Skeletal muscle satellite cell (primary cell): ENCODE results near the gene IFT43.

ENCODE experiments used
- H3K27me3 ChIP-seq: 2 replicates; pipeline ENCODE4 v1.7.0; 2013; ENCODE audit warnings: low read length; ENCODE audit not compliant: control insufficient read depth, insufficient read depth
- H3K36me3 ChIP-seq: 2 replicates; pipeline ENCODE4 v1.7.0; 2013; ENCODE audit warnings: mild to moderate bottlenecking, control low read depth, low read length; ENCODE audit not compliant: insufficient read depth
- H3K4me1 ChIP-seq: 2 replicates; pipeline ENCODE4 v1.7.0; 2013; ENCODE audit warnings: low read length; ENCODE audit not compliant: control insufficient read depth, insufficient read depth
- H3K4me2 ChIP-seq: 2 replicates; pipeline ENCODE4 v1.7.0; 2013; ENCODE audit warnings: mild to moderate bottlenecking, low read length
- H3K4me3 ChIP-seq: 2 replicates; pipeline ENCODE4 v1.7.0; 2013; ENCODE audit warnings: low read length
- H3K9ac ChIP-seq: 2 replicates; pipeline ENCODE4 v1.7.0; 2013; ENCODE audit warnings: mild to moderate bottlenecking, low read depth, low read length, moderate library complexity
- H3K9me3 ChIP-seq: replicated peaks from 2 replicates; pipeline ENCODE4 v1.7.0; 2013; ENCODE audit warnings: mild to moderate bottlenecking, control low read depth, low read length

Gene IFT43

DNA sequence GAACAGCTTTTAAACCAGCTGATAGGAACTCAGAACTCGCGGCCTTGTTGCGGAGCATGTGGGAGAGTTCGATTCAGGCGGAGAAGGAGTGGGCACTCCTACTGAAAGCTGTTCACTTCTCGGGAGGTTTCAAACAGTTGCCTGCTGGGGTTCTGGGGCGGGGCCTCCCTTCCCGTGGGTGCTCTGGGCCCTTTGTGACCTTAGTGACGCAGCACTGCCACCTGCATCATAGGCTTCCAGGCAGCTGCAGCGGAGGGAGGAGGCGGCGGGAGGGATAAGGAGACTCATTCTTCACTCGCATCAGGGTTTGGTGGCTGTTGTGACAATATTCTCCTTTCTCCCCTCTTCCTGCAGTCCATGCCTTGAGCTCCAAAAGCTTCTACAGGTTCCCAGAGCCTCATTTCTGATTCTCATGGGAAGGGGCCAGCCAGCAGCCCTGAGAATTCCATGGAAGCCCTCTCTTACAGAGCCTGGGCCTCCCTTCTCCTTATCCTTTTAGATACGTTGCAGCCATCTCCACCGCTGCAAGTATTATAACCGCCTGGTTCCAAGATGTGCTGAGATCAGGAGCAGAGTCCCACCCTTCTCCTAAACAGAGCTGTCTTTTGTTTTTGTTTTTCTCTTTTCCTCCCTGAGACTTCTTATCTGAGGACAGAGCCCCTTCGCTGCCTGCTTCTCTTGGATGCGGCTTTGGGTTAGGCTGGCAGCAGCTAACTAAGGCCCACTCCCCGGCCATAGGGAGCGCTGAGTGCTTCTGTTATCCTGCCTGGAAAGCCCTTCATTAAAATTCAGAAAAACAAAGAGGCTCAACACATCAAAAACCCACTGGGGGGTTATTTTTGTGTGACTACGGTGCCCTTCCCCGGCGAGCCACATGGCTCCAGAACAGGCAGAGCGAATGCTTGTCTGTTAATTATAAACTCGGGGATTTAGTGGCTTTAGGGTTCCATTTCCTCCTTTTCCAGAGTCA, 98.5 kb downstream of the IFT43 start:
- peaks cover 22% of the 10 kb centered on the region for H3K27me3 ChIP-seq
- H3K4me1 ChIP-seq: no peaks in the 10 kb centered on the region
- no peaks in the 10 kb centered on the region for H3K9me3 ChIP-seq
- no peak overlapping the region for H3K4me2 ChIP-seq
- H3K4me3 ChIP-seq: no peak overlapping the region
- no peak overlapping the region for H3K9ac ChIP-seq
- no peaks in the 10 kb centered on the region for H3K36me3 ChIP-seq

DNA sequence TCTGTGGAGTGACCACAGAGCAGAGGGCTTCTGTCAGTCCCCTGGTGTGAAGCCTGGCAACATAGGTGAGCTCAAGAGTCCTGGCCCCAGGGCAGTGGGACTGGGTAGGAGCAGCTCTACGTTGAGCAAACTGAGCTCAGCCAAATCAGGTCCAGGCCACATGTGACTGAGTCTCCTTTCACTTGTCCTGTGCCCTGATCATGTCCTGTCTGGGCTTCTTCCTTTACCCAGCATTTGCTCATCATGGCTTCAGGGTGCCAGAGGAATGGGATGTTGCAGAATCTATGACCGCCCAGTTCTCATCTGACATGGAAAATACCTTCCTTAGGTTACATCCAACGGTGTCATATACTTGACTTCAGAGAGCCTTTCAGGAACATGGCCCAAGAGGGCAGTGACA, 99.8 kb downstream of the IFT43 start:
- H3K27me3 ChIP-seq: peaks cover 34% of the 10 kb centered on the region
- no peak overlapping the region for H3K9ac ChIP-seq
- H3K36me3 ChIP-seq: no peaks in the 10 kb centered on the region
- H3K4me1 ChIP-seq: no peaks in the 10 kb centered on the region
- H3K4me3 ChIP-seq: no peak overlapping the region
- no peak overlapping the region for H3K4me2 ChIP-seq
- no peaks in the 10 kb centered on the region for H3K9me3 ChIP-seq

DNA sequence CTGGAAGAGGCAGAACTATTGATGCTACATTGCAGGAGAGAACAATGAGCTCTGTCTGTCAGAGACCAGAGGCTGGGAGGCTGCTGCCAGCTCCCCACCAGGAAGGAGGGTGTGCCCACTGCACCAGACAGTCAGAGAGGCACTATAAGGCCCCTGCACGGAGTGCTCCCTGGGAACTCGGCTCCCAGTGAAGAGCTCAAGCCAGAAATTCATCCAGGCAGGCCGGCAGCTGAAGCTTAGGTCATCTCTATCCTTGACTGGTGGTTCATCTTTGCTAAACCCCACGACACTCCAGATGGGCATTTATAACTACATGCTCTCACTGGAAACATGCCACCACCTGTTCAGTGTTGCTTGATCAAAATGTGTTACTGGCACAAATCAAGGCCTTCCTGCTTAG, 101.1 kb downstream of the IFT43 start:
- peaks cover 39% of the 10 kb centered on the region for H3K27me3 ChIP-seq
- no peaks in the 10 kb centered on the region for H3K4me1 ChIP-seq
- H3K4me3 ChIP-seq: no peak overlapping the region
- no peaks in the 10 kb centered on the region for H3K9me3 ChIP-seq
- H3K4me2 ChIP-seq: no peak overlapping the region
- H3K9ac ChIP-seq: no peak overlapping the region
- no peaks in the 10 kb centered on the region for H3K36me3 ChIP-seq

DNA sequence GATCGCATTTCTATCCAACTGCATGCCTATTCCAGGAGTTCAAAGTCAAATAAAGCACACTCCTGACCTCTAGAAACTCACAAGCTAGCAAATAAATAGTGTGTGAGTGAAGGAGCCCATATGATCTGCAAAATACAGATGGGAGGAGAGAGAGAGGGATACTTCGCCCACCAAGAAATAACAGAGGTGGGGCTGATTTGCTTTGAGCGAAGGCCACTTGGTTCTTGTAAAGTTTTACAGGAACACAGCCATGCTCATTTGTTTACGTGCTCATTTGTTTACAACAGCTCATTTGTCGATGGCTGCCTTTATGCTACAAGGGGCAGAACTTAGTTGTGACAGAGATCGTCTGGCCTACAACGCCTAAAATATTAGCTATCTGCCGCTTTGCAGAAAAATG, 102.8 kb downstream of the IFT43 start:
- H3K9ac ChIP-seq: no peak overlapping the region
- peaks cover 41% of the 10 kb centered on the region for H3K27me3 ChIP-seq
- no peaks in the 10 kb centered on the region for H3K36me3 ChIP-seq
- H3K4me2 ChIP-seq: no peak overlapping the region
- no peak overlapping the region for H3K4me3 ChIP-seq
- H3K9me3 ChIP-seq: no peaks in the 10 kb centered on the region
- no peaks in the 10 kb centered on the region for H3K4me1 ChIP-seq

DNA sequence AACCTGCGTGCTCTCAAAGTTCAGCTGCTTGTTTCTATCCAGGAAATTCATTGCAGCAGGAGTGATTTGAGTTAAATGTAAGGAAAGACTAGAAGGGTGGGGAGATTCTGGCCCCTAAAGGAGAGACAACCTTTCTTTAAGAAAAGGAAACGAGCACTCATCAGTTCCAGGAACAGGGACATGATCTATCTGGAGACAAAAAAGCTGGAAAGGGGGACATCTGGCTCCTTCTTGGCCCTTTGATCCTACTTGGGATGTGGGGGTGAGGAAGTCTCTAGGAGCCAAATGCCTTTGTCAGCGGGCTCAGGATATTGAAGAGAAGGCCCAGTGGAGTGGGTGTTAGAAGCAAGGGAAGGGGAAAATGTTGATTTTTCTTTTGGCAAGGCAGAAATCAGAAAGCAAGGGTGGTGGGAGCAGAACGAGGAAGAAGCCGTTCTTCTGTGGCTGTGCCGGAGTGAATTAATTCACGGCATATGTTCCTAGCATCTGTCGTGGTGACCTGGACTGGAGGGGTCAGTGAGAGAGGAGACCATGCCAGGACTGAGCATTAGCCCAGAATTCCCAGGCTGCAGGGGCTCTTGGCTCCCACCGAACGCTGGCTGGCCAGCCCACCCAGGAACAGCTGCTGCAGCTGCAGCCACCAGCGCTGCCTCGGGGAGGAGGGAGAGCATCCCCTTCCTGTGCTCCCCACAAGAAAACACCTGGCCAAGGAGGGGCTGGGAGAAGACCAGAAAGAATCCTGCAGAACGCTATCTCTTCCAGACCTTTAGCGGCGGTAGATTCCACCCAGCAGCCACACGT, 103.4 kb downstream of the IFT43 start:
- peaks cover 41% of the 10 kb centered on the region for H3K27me3 ChIP-seq
- no peak overlapping the region for H3K4me2 ChIP-seq
- H3K36me3 ChIP-seq: no peaks in the 10 kb centered on the region
- no peak overlapping the region for H3K4me3 ChIP-seq
- H3K9me3 ChIP-seq: no peaks in the 10 kb centered on the region
- H3K9ac ChIP-seq: no peak overlapping the region
- no peaks in the 10 kb centered on the region for H3K4me1 ChIP-seq

DNA sequence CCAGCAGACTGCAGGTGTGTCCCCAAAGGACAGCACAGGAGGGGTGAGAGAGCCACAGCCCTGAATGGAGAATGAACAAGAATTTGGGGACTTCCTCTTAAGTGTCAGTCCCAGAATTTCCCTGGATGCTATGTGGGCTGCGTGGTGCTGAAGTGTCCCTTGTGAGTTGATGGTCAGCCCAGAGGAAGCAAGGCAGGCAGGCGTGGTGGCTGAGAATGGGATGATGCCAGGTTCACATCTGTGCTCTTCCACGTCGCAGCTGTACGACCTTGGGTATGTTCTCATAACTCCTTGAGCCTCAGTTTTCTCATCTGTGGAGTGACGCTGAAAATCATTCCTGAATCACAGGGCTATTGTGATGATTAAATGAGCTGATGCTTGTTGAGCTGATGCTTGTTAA, 104.0 kb downstream of the IFT43 start:
- Histone ChIP-seq H3K27me3 (peaks cover 41% of the 10 kb centered on the region), H3K9me3 (no peaks in the 10 kb centered on the region), H3K4me3 (no peak overlapping the region), H3K9ac (no peak overlapping the region), H3K4me1 (no peaks in the 10 kb centered on the region), H3K36me3 (no peaks in the 10 kb centered on the region), H3K4me2 (no peak overlapping the region)

DNA sequence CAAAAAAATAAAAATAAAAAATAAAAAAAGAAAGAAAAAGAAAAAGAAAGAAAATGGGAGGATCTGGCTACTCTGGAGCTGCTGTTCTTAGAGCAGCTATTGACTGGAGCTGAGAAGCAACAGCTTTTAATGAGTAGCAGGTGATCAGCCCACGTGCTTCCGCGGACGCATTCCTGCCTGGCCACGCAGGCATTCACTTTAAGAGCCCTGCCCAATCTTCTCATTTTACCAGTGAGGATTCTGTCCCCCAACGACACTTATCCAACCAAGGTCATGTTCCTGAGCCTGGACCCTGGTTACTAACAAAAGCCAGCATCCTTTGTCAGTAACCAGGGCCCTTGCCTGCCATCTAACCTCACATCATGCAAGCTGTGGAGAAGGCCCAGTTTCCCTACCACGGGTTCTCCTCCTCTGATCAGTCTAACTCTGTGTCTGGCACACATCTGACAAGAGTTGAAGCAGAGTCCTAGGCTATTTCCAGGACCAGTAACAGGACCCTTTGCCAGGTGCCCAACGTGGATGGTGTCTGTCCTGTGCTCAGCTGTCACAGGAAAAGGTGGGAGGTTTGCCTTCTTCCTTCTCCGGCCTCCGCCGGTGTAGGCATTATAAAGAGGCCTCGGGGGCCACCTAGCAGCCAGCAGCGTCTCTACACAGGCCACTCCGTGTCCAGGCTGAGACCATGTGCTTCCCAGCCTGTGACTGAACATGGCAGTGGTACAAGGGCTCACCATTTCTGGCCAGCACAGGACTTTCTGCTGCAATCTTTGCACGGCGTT, 105.2 kb downstream of the IFT43 start:
- Histone ChIP-seq H3K27me3 (peaks cover 41% of the 10 kb centered on the region), H3K4me2 (no peak overlapping the region), H3K4me3 (no peak overlapping the region), H3K9me3 (no peaks in the 10 kb centered on the region), H3K9ac (no peak overlapping the region), H3K36me3 (no peaks in the 10 kb centered on the region), H3K4me1 (no peaks in the 10 kb centered on the region)

DNA sequence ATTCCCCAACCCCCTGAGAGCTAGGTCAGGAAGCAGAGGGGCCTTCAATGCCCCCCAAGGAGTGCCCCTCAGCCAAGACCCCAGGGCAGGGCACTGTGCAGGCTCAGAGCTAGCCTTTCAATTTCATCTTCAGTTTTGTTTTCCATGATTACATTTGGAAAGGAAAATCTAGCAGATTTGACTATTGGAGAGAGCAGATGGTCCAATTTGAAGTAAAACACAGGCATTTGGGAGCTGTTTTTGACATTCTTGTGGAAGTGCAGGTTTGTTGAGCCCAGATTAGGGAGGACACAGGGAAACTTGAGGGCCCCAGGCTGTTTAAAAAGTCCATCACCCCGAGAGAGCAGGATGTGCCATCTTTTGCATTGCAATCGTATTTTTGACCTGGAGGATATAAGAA, 107.5 kb downstream of the IFT43 start:
- no peaks in the 10 kb centered on the region for H3K4me1 ChIP-seq
- no peak overlapping the region for H3K4me3 ChIP-seq
- H3K4me2 ChIP-seq: no peak overlapping the region
- H3K27me3 ChIP-seq: peaks cover 29% of the 10 kb centered on the region
- no peak overlapping the region for H3K9ac ChIP-seq
- H3K9me3 ChIP-seq: no peaks in the 10 kb centered on the region
- no peaks in the 10 kb centered on the region for H3K36me3 ChIP-seq

DNA sequence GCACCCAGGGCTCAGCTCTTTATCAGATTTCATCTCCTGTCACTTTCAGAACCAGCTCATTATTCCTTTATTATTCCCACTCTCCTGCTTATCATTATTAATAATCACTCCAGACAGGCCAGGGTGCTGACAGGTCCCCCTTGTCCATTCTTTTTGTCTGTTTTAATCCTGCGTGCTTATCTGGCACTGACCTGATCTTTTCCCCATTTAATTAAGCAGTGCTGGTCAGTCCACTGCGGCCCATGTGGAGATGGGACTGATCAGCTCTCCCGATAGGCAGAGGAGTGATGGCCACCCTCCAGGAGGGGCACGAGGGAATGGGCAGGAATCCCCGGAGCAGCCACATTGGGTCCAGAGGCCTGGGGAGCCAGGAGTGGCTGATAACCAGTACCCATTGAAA, 110.7 kb downstream of the IFT43 start:
- H3K9me3 ChIP-seq: no peaks in the 10 kb centered on the region
- H3K36me3 ChIP-seq: no peaks in the 10 kb centered on the region
- peaks cover 32% of the 10 kb centered on the region for H3K27me3 ChIP-seq
- no peaks in the 10 kb centered on the region for H3K4me1 ChIP-seq
- H3K9ac ChIP-seq: no peak overlapping the region
- no peak overlapping the region for H3K4me2 ChIP-seq
- no peak overlapping the region for H3K4me3 ChIP-seq

DNA sequence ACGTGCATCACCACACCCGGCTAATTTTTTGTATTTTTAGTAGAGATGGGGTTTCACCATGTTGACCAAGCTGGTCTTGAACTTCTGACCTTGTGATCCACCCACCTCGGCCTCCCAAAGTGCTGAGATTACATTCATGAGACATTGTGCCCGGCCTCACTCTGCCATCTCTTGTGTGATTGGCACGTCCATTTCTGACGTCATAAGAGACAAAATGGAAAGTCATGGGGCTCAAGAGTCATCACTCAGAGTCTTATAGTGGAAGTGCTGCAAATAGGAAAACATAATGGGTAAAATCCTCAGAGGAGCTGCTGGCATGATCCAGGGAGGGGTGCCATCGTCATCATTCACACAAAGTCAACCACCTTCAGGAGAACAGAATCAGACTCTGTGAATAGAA, 112.0 kb downstream of the IFT43 start:
- H3K4me3 ChIP-seq: no peak overlapping the region
- H3K4me2 ChIP-seq: no peak overlapping the region
- H3K9me3 ChIP-seq: no peaks in the 10 kb centered on the region
- no peak overlapping the region for H3K9ac ChIP-seq
- no peaks in the 10 kb centered on the region for H3K36me3 ChIP-seq
- H3K27me3 ChIP-seq: peaks cover 36% of the 10 kb centered on the region
- H3K4me1 ChIP-seq: no peaks in the 10 kb centered on the region

DNA sequence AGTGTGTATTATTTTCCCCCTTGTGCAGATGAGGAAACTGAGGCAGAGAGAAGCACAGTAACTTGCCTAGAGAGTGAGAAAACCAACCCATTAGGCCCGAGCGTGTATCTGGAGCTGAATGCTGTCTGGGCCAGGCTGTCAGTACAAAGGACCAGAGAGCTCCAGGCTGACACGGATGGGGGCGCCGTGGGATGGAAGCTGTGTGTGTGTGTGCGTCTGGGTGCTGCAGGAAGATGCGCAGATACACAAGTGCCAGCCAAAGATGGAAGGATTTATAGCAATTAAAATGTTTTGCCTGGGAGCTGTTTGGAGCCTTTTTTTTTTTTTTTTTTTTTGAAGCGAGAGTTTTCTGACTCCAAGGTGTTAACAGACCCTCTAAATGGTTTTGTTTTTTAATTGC, 112.5 kb downstream of the IFT43 start:
- Histone ChIP-seq H3K4me1 (no peaks in the 10 kb centered on the region), H3K4me3 (no peak overlapping the region), H3K4me2 (no peak overlapping the region), H3K9me3 (no peaks in the 10 kb centered on the region), H3K27me3 (peaks cover 40% of the 10 kb centered on the region), H3K36me3 (no peaks in the 10 kb centered on the region), H3K9ac (no peak overlapping the region)
